SJSA1 (cell line): Measurements from ENCODE around the gene SMCO4. TPM values are rescaled to one million over a fixed set of nuclear protein-coding genes. Genes with fewer than 3 reads are reported as not detected.

Source experiments
- DNase-seq, 2 experiments: peaks; one replicate each; pipeline ENCODE4 v3.0.0-alpha.2; 2015 to 2020; ENCODE audit warnings: low spot score in 2 of 2, low read depth in 1 of 2
- H3K27ac ChIP-seq: fragments of 250-450 bp; sonication (Bioruptor Pico); 2 replicates; pipeline ENCODE4 v1.5.1; 2020; ENCODE audit warnings: mild to moderate bottlenecking, moderate library complexity
- H3K27me3 ChIP-seq: fragments of 250-450 bp; sonication (Bioruptor Pico); replicated peaks from 2 replicates; pipeline ENCODE4 v1.5.1; 2020; ENCODE audit warnings: mild to moderate bottlenecking, moderate library complexity
- H3K36me3 ChIP-seq: fragments of 250-450 bp; sonication (Bioruptor Pico); 2 replicates; pipeline ENCODE4 v1.5.1; 2020; ENCODE audit warnings: mild to moderate bottlenecking
- H3K4me1 ChIP-seq: fragments of 250-450 bp; sonication (Bioruptor Pico); replicated peaks from 2 replicates; pipeline ENCODE4 v1.6.1; 2021; ENCODE audit warnings: mild to moderate bottlenecking
- H3K4me3 ChIP-seq: fragments of 250-450 bp; sonication (Bioruptor Pico); 2 replicates; pipeline ENCODE4 v1.5.1; 2020; ENCODE audit warnings: mild to moderate bottlenecking
- H3K9me3 ChIP-seq: fragments of 250-450 bp; sonication (Bioruptor Pico); replicated peaks from 2 replicates; pipeline ENCODE4 v1.5.1; 2020; ENCODE audit warnings: mild to moderate bottlenecking
- total RNA-seq: library from RNA; depleted of rRNA; stranded (reverse); fragments of >200 nt; shearing (Covaris generic); gene quantifications from 2 replicates; pipeline ENCODE4 v1.2.3, GENCODE V29; 2014

SMCO4 gene
- total RNA-seq, 1 experiment from 2014 or later = 6.8 TPM

DNA sequence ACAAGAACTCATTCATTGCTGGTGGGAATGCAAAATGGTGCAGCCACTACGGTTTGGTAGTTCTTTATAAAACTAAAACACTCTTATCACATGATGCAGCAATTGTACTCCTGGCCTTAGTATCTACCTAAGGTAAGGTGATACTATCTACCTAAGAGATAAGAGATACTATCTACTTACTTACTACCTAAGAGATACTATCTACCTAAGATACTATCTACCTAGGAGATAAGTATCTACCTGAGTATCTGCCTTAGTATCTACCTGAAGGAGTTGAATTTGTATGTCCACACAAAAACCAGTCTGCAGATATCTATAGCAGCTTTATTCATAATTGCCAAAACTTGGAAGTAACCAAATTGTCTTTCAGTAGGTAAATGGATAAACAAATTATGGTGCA is 29.0 kb upstream of the SMCO4 start:
- H3K27ac ChIP-seq = no peak overlapping the region
- H3K4me1 ChIP-seq = no peaks in the 10 kb centered on the region; the same call in 1 of the 2 replicates
- H3K4me3 ChIP-seq = no peak overlapping the region
- no peaks in the 10 kb centered on the region for H3K36me3 ChIP-seq
- H3K27me3 ChIP-seq = no peaks in the 10 kb centered on the region
- H3K9me3 ChIP-seq = no peaks in the 10 kb centered on the region
- no peak for DNase-seq

- H3K27ac ChIP-seq = no peak overlapping the region
- no peaks in the 10 kb centered on the region for H3K9me3 ChIP-seq
- H3K27me3 ChIP-seq = no peaks in the 10 kb centered on the region
- no peak overlapping the region for H3K4me3 ChIP-seq
- H3K36me3 ChIP-seq = no peaks in the 10 kb centered on the region
- no peak for DNase-seq
- H3K4me1 ChIP-seq = no peaks in the 10 kb centered on the region
Measured at GRCh38 chr11:93571612-93572011, 28.4 kb upstream of the SMCO4 start.

GRCh38 chr11:93570759-93571413 is 27.7 kb upstream of the SMCO4 start:
- H3K27ac ChIP-seq = no peak overlapping the region
- H3K36me3 ChIP-seq = no peaks in the 10 kb centered on the region
- no peak overlapping the region for H3K4me3 ChIP-seq
- no peaks in the 10 kb centered on the region for H3K9me3 ChIP-seq
- H3K27me3 ChIP-seq = no peaks in the 10 kb centered on the region
- H3K4me1 ChIP-seq = no peaks in the 10 kb centered on the region
- DNase-seq = no peak

- no peaks in the 10 kb centered on the region for H3K36me3 ChIP-seq
- H3K4me1 ChIP-seq = no peaks in the 10 kb centered on the region
- no peak overlapping the region for H3K4me3 ChIP-seq
- H3K27me3 ChIP-seq = no peaks in the 10 kb centered on the region
- H3K27ac ChIP-seq = no peak overlapping the region
- no peaks in the 10 kb centered on the region for H3K9me3 ChIP-seq
- no peak for DNase-seq
Measured at GRCh38 chr11:93569496-93569895, 26.3 kb upstream of the SMCO4 start.

GRCh38 chr11:93568726-93569125 is 25.5 kb upstream of the SMCO4 start:
- Histone ChIP-seq H3K36me3 (no peaks in the 10 kb centered on the region), H3K9me3 (no peaks in the 10 kb centered on the region)

DNA sequence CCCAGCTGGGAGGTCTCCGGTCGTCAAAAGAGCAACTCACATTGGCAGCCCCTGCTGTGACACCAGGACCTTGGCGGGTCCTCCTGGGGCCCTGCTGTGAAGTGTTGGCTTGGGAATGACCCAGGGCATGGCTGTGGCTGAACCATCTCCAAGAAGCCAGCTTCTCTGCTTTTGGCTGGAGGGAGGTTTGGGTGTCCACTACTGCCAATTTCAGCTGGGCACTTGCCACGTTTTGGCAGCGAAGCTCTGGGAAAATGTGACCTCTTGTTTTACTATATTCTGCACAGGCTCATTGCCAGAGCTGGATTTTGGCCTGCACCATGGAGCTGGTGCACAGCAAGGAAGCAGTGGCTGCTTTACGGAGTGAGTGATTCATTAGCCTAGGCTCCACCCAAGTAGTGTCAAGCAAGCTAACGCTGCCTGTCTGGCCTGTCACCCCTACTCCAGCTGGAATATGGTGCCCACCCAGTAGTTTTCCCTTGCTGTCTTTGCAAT is 24.3 kb upstream of the SMCO4 start:
- Histone ChIP-seq H3K36me3 (no peaks in the 10 kb centered on the region), H3K27me3 (no peaks in the 10 kb centered on the region), H3K4me1 (no peaks in the 10 kb centered on the region), H3K9me3 (no peaks in the 10 kb centered on the region), H3K4me3 (no peak overlapping the region), H3K27ac (no peak overlapping the region)
- DNase-seq = no peak

More at GRCh38 chr11:93568726-93569125, 25.5 kb upstream of the SMCO4 start:
- H3K27ac ChIP-seq = no peak overlapping the region
- H3K4me1 ChIP-seq = no peaks in the 10 kb centered on the region
- H3K27me3 ChIP-seq = no peaks in the 10 kb centered on the region
- no peak overlapping the region for H3K4me3 ChIP-seq
- DNase-seq = no peak

DNA sequence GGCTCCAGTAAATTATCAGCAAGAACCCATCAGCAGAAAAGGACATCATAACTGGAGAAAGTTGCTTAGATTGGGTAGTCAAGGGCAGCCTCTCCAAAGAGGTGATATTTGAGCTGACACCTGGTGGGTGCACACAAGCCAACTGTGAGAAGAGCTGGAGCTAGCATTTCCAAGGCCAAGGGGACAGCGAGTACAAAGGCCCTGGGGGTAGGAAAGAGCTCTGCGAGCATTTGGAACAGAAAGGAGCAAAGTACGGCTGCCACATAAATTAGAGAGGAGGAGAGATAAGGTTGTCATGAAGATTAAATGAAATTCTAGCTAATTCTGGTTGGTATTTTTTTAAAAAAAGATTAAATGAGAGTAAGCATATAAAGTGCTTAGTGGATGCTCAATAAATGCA is 21.7 kb upstream of the SMCO4 start:
- no peaks in the 10 kb centered on the region for H3K36me3 ChIP-seq
- no peak overlapping the region for H3K27ac ChIP-seq
- DNase-seq = no peak

DNA sequence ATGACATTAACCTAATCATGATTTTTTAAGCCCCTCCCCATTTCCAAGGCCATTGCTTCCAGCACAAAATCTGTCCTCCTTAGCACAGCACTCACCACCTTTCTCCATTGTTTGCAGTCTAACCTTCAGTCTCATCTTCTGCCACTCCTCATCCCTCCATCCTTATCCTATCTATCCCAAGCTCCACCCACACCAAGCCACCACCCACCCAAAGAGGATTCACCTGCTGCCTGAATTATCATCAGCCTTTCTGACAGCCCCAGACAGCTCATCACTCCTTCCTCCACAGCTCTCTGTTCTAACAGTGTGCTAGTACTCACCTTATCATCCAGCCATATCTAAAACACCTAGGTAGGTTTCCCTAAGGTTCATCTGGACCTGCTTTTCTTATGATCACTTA is 20.7 kb upstream of the SMCO4 start:
- Histone ChIP-seq H3K4me3 (no peak overlapping the region), H3K36me3 (no peaks in the 10 kb centered on the region)

More for the DNA sequence above, 21.7 kb upstream of the SMCO4 start:
- no peaks in the 10 kb centered on the region for H3K9me3 ChIP-seq
- H3K27me3 ChIP-seq = no peaks in the 10 kb centered on the region
- H3K4me1 ChIP-seq = no peaks in the 10 kb centered on the region
- no peak overlapping the region for H3K4me3 ChIP-seq

GRCh38 chr11:93560199-93560932 is 17.2 kb upstream of the SMCO4 start:
- H3K4me1 ChIP-seq = no peaks in the 10 kb centered on the region
- H3K4me3 ChIP-seq = no peak overlapping the region
- no peak for DNase-seq
- H3K27ac ChIP-seq = no peak overlapping the region
- H3K9me3 ChIP-seq = no peaks in the 10 kb centered on the region
- H3K36me3 ChIP-seq = no peaks in the 10 kb centered on the region
- no peaks in the 10 kb centered on the region for H3K27me3 ChIP-seq

More for the DNA sequence above, 20.7 kb upstream of the SMCO4 start:
- Histone ChIP-seq H3K27me3 (no peaks in the 10 kb centered on the region), H3K9me3 (no peaks in the 10 kb centered on the region), H3K4me1 (no peaks in the 10 kb centered on the region), H3K27ac (no peak overlapping the region)
- no peak for DNase-seq

- Histone ChIP-seq H3K4me1 (no peaks in the 10 kb centered on the region), H3K9me3 (no peaks in the 10 kb centered on the region), H3K4me3 (no peak overlapping the region), H3K36me3 (no peaks in the 10 kb centered on the region), H3K27ac (no peak overlapping the region), H3K27me3 (no peaks in the 10 kb centered on the region)
- no peak for DNase-seq
Measured at GRCh38 chr11:93559681-93560080, 16.5 kb upstream of the SMCO4 start.

DNA sequence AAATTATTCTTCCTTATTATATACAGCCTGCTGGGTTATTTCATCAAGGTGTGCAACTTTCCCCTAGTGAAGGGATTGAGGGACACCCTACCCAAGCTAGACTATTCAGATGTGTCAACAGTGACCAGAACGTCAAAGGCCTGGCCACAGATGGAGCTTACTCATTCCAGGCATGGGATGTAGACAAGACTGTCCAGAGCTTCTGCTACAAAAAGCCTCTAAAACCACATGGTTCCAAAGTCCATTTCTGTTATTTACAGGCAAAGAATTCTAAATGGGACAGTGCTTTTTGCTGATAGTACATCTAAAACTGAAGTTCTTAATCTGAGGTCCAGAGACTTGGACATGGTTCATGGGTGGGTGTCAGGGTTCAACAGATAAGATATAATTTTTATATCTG is 9.7 kb upstream of the SMCO4 start:
- no peaks in the 10 kb centered on the region for H3K36me3 ChIP-seq
- no peaks in the 10 kb centered on the region for H3K9me3 ChIP-seq
- no peak for DNase-seq
- H3K27me3 ChIP-seq = no peaks in the 10 kb centered on the region
- H3K4me1 ChIP-seq = no peaks in the 10 kb centered on the region
- no peak overlapping the region for H3K27ac ChIP-seq
- H3K4me3 ChIP-seq = no peak overlapping the region

DNA sequence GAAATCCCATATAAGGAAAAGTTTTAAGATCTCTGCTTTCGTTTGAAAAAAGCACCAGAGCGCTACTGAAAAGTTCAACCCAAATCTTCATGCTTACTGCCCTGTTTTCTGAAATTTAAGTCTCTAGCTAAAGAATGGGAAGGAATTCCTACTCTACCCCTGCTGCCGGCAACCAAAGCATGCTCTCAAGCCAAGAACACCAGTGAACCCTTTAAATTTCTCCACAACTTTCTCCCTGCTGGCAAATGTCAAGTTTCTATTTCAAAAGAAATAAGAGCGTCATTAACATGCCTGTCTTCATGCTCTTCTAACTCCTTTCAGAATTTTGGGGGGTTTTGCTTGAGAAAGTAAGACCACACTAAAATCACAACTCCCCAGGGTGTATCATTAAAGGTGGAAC is 6.8 kb upstream of the SMCO4 start:
- no peak overlapping the region for H3K27ac ChIP-seq
- no peak for DNase-seq
- H3K36me3 ChIP-seq = no peaks in the 10 kb centered on the region
- H3K4me3 ChIP-seq = no peak overlapping the region
- H3K9me3 ChIP-seq = no peaks in the 10 kb centered on the region
- H3K4me1 ChIP-seq = no peaks in the 10 kb centered on the region
- no peaks in the 10 kb centered on the region for H3K27me3 ChIP-seq

DNA sequence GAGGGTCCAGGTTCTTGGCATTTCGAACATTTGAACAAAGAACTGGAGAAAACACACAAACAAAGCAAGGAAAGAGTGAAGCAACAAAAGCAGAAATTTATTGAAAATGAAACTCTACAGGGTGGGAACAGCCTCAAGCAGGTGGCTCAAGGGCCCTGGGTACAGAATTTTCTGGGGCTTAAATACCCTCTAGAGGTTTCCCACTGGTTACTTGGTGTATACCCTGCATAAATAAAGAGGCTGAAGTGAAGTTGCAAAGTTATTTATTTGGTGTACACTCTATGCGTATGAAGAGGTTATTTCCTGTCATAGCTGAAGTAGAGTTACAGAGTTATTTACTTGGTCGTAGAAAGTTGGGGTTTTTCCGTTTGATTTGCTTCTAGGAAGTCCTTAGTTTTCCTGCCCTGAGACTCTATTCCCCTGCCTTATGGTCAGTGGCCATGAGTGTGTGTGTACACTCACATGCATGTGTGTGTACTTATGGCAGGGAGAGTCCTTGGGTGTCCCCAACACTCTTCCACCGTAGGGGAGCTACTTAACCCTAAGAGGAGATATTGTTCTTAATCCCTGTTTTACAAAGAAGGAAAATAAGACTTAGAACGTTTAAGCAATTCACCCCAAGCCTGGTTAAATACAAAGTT is 5.6 kb upstream of the SMCO4 start:
- Histone ChIP-seq H3K4me1 (no peaks in the 10 kb centered on the region), H3K4me3 (no peak overlapping the region), H3K27ac (no peak overlapping the region), H3K27me3 (no peaks in the 10 kb centered on the region), H3K9me3 (no peaks in the 10 kb centered on the region), H3K36me3 (no peaks in the 10 kb centered on the region)
- DNase-seq = no peak

- DNase-seq = no peak
- Histone ChIP-seq H3K27ac (no peak overlapping the region), H3K4me1 (0 out of 2 replicates have a peak, but pooled peaks cover 4% of the 10 kb centered on the region), H3K9me3 (no peaks in the 10 kb centered on the region), H3K4me3 (no peak overlapping the region), H3K36me3 (no peaks in the 10 kb centered on the region), H3K27me3 (no peaks in the 10 kb centered on the region)
Measured at GRCh38 chr11:93547773-93548172, 4.6 kb upstream of the SMCO4 start.
